ENCODE data around the gene OGDH.
A peak's percentile ranks its signal among the peaks of the same experiment; 100 is the strongest.

OGDH gene

DNA sequence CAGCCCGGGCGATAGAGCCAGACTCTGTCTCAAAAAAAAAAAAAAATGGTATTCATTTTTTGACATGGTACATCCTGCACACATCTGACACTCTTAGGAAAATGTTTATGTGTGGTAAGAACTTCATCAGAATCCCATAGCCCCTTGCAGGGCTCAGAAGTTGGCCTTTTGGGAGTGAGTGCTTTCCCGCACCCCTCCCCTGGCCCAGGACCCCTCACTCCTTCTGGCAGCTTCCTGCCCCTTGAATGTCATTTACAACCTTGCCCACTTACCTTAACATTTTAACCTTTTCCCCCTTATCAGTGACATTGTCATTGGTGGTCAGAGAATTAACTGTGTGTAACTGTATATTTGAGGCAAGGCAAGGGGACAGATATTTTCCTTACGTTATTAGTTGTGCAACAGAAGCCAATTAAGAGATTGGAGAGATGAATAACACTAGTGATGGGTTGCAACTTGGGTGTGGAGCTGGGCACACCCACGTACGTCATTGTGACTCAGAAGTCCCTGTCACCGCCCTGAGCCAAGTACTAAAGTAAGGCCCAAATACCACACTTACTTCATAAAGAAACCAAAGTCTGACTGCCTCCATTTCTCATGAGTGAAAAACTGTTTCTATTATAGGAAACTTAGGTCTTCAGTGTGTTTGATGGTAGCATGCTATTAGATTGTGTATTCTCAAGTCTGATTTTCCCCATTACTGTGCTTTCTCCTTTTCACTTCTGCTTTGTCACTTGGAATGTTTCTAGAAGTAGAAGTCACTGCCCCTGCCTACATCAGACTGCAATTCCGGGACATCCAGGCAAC, 31.6 kb downstream of the OGDH start:
- DNase-seq (ENCODE audit: low spot score): no peak

DNA sequence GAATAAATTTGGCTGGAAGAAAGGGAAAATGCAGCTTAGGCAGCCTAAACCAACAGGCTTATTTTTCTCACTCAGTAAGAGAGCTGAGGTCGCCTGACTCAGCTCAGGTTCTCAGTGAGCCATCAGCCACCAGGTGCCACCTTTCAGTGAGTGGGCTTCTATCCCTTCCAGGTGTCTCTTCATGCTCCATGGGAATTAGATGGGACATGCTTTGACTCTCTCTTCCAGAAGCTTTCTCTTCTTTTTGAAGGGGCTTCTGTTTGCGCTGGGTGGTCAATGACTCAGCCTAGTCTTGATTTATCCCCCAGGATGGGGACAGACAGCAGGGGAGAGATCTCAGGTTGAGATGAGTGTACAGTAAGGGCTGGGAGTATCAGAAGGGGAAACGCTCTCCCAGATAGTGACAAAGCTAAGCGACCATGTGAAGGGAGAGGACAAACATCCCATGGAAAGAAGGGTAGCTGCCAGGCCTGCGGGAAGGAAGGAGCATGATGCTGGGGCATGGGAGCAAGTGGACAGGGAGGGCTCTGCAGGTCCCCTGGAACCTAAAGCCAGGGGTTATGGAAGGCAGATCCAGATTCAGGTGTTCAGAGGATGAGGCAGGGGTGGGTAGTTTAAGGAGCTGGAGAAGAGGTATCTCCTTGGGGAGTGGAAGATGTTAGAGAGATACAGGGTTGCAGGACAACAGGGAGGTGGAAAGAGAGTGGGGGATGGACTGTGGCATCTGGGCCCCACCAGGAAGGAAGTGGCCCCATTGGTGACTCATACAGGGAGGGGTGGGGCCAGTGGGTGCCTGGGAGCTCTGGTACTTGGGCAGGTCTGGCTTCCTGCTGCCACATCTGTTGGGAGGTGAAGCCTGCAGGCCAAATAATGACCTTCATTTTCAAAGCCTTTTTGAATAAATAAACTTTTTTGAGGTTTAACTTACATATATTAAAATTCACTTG, 32.5 kb downstream of the OGDH start:
- DNase-seq (ENCODE audit: low spot score): peak; percentile 82

DNA sequence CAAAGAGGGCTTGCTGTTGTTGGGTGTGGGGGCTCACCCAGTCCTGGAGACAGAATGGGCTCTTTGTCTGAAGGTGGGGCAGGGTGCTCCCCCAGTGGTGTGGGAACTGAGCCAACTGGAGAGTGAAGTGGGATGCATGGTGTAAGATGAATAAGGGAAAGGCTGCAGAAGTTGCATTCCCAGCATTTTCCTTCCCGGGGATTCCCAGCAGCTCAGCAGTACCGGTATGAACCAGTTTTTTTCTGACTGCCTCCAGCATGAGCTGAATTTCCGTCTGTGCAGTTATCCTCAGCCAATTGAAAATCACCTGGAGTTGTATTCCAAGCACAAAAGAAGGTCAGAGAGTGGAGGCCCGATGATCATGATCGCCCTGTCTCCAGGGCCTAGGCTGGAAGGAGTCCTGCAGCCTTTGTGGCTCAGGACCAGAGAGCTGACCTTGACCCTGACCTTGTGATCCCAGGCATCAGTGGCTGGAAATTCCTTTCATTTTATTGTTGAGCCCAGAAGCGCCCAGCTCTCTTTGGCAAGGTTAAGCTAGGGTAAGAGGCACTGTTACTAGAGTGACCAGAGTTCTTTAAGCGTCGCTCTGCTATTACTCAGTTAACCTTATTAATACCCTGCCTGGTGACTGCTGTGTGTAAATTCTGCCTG, 33.4 kb downstream of the OGDH start:
- DNase-seq (ENCODE audit: low spot score): peak; percentile 77

DNA sequence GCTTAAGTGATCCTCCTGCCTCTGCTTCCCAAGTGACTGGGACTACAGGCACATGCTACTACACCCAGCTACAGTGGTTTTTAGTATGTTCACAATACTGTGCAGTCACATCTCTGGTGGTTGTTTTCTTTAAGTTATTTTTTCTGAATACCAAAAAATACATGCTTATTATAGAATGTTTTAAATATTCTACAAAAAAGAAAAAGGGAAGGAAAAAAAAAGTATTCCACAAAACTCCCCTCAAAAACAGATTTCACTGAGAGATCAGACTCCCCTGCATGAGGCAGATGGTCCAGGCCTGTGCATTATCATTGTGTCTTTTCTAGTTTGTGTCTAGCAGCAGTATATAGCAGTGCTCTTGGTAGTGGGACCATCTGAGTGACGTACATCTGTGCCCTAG, 36.8 kb downstream of the OGDH start:
- DNase-seq (ENCODE audit: low spot score): no peak

DNA sequence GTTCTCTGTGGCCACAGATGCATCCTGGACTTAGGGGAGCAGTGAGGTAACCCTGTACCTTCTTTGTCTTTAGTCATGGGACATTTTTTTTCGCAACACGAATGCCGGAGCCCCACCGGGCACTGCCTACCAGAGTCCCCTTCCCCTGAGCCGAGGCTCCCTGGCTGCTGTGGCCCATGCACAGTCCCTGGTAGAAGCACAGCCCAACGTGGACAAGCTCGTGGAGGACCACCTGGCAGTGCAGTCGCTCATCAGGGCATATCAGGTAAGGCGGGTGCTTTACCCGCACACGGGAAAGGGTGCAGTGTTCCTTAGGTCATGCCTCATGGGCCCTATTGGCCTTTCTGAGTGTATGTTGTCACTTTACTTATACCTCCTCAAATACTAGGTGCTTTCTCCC, 38.8 kb downstream of the OGDH start:
- DNase-seq (ENCODE audit: low spot score): no peak

DNA sequence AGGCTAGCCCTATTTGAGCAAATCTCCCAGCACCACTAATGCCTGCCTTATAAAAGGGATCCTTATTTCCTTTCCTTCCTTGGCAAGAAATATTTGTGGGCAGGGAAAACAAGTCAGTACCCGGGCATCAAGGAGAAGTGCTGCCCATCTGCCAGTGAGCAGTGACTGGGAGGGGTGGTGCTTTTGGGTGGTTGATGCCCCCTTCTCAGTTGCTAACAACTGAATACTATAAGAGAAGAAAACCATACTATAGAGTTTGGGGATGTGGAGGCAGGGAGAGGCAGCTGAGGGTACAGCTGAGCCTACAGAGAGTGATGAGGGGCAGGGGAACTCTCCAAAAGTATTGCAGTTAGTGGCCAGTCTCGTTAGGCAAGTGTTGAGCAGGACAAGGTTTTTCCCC, 39.3 kb downstream of the OGDH start:
- DNase-seq (ENCODE audit: low spot score): no peak

GRCh38 chr7:44646176-44646920, 39.9 kb downstream of the OGDH start:
- no peak for DNase-seq (ENCODE audit: low spot score)

- DNase-seq (ENCODE audit: low spot score): no peak
Observed at GRCh38 chr7:44646921-44647636, 40.7 kb downstream of the OGDH start.

GRCh38 chr7:44647981-44648714, 41.7 kb downstream of the OGDH start:
- DNase-seq (ENCODE audit: low spot score): no peak

GRCh38 chr7:44650242-44650641, 43.8 kb downstream of the OGDH start:
- no peak for DNase-seq (ENCODE audit: low spot score)

- no peak for DNase-seq (ENCODE audit: low spot score)
Observed at GRCh38 chr7:44650772-44651171, 44.3 kb downstream of the OGDH start.

GRCh38 chr7:44652535-44652934, 46.1 kb downstream of the OGDH start:
- no peak for DNase-seq (ENCODE audit: low spot score)

DNA sequence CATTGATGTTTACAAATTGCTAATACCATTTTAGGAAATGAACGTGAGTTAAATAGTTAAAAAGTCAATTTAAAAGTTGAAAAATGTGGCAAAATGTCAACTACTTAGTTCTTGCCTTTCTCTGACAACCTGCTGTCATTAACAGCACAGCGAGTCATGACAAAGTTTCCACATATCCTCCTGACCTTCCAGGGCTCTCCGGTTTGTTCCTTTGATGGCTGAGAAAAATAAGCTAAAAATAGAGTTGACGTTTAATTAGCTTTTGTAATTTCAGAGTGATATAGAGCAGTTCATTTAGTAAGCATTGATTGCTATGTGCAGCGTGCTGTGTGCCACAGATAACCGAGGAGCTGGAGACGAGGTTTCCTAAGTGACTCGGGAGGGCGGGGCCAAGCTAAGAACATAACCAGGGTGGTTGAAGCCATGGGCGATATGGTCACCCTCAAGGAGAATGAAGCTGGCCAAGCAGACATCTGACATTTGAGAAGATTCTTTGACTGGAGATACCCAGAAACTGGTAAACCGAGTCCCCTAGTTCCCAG, 47.9 kb downstream of the OGDH start:
- DNase-seq (ENCODE audit: low spot score): no peak

DNA sequence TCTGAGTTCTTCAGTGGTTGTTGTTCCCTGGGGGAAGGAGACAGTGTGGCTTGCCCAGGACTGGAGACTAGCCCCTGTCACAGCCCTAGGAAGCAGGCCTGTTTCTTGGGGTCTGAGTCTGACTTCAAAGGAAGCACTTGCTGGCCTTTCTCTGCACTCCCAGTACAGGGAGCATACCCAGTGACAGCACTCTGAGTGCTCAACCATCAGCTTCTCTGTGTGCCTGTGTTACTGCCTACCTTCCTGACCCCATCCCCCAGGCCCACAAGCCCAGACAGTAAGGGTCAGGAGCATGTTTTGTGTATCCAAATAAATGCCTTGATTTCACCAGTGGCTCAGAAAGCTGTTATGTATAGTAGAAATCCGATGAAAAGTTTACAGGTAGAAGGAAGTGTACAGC, 48.9 kb downstream of the OGDH start:
- DNase-seq (ENCODE audit: low spot score): no peak

- no peak for DNase-seq (ENCODE audit: low spot score)
Observed at GRCh38 chr7:44658979-44659378, 52.6 kb downstream of the OGDH start.

DNA sequence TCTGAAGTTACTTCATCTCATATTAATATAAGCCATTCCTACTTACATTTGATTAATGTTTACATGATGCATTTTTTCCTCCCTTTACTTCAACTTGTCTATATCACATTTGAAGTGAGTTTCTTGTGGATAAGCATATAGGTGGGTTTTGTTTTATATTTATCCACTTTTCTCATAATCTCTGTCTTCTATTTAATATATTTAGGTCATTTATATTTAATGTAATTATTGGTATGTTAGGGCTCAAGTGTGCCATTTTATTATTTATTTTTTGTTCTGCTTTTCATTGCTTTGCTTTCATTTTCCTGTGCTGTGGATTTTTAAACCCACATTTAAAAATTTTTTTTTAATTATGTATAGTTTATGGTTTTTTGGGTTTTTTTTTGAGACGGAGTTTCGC, 54.8 kb downstream of the OGDH start:
- DNase-seq (ENCODE audit: low spot score): no peak

GRCh38 chr7:44664780-44665461, 58.5 kb downstream of the OGDH start:
- no peak for DNase-seq (ENCODE audit: low spot score)

GRCh38 chr7:44665531-44666213, 59.2 kb downstream of the OGDH start:
- no peak for DNase-seq (ENCODE audit: low spot score)

GRCh38 chr7:44666566-44666965, 60.1 kb downstream of the OGDH start:
- DNase-seq (ENCODE audit: low spot score): no peak

Data from kidney capillary endothelial cell (primary cell).